ENCODE measurements around the gene CAPN14.
A peak's percentile ranks its signal among the peaks of the same experiment; 100 is the strongest.
"Not testable (repeated sequence)": the region's sequence is repeated elsewhere in the genome, so short reads cannot be mapped to it uniquely, and the experiment has no call there.

CAPN14 gene

DNA sequence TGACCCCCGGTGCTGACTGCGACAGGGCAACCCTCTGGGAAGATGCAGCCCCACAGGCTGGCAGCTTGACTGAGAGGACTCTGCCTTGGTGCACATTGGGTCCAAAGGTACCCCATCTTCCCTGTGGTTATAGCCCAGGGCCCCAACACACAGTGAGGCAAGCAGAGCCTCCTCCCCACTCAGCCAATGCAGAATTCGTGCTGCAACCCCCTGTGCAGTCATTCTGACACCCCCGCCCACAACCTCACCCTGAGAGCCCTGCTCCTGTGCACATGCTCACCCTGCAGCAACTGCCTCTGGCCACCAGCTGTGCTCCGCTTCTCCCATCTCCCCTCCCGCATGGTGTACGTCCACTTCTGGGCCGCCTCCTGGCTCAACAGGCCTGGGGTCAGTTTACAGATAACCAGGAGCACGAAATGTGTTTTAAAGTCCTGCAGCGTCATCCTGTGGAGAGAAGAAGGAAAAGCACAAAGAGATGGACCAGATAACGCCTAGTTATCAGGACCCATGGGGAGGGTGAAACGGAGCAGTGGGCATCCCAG, 24.4 kb downstream of the CAPN14 start:
- no peak for DNase-seq

- no peak for DNase-seq
Observed at GRCh38 chr2:31192396-31192795, 24.9 kb downstream of the CAPN14 start.

GRCh38 chr2:31191931-31192330, 25.4 kb downstream of the CAPN14 start:
- no peak for DNase-seq

DNA sequence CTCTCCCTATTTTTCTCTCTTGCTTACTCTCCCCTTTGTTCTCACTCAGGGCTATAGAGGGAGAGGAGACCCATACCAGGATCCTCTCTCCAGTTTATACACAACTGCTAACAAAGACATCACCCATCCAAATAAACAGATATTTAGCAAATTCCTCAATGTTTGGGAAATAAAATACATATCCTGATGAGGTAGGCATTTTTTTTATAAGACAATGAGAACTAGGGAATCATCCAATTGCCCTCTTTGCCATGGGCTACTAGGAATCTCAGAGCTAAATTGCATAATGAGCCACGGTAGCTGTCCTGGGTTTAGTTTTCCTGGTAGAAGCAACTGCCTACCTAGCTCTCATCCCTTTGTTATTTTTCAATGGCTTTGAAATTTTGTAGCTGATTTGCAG, 27.1 kb downstream of the CAPN14 start:
- no peak for DNase-seq

DNA sequence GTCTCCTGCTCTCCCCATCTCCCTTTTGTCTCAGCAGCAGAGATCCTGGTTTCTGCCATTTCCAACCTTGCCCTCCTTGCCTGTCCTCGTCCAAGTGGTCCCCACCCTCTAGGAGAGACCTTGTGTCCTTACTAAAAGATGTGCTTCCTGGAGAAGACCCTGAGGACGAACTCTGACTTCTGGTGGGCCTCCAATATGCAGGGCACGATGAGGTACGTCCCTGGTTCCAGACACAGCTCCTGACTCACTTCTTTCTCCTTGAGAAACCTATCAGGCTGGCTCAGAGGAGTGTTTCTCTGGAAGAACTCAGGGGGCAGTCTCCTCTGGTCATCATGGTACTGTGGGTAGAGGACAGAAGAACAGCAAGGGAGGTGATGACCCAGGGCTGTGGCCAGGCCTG, 28.2 kb downstream of the CAPN14 start:
- no peak for DNase-seq

DNA sequence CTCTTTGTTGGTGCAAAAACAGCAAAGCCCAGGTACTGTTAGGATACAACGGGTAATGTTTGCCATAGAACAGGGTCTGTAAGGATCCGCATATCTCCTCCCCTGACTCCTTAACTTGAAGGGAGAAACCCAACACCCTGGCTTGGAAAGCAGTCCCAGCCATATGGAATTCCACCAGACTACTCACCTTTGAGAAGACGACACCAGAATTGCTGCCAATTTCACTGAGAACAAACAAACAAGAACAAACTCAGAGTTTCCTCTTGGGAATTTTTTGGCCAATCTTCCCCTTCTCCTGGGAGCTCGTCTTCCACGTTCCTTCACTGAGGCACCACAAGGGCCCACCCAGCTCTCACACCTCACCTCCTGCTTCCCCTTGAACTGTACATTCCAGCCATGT, 29.2 kb downstream of the CAPN14 start:
- DNase-seq = no peak

- no peak for DNase-seq
Observed at GRCh38 chr2:31187166-31187565, 30.1 kb downstream of the CAPN14 start.

DNA sequence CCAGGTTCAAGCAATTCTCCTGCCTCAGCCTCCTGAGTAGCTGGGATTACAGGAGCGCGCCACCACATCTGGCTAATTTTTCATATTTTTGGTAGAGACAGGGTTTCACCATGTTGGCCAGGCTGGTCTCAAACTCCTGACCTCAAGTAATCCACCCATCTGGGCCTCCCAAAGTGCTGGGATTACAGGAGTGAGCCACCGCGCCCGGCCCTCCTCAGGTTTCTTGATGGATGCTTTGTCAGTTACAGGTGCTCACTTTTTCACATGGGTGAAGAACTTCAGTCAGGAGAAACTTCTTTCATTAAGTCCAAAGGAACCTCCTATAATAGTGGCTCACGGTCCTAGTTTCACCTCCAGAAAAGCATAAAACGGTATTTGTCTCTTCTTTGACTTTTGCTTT, 33.3 kb downstream of the CAPN14 start:
- not testable (repeated sequence) for DNase-seq

DNA sequence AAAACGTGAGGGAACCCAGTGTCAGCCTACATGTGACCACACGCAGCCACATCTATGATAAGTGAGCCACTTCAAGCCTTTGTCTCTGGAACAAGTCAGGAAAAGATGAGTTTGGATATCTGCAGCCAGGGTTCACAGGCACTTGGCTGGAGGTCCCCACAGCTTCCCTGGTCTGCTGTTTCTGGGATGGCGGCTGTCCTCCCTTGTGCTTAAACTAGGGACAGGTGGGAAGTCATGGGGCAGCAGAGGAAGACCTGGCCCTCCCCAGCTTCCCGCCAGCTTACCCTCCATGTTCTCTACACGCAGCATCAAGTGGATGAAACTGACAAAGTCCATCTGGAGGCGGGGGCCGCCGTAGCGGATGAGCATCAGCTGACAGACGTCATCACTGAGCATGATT, 40.6 kb downstream of the CAPN14 start:
- no peak for DNase-seq

GRCh38 chr2:31171142-31171541, 46.2 kb downstream of the CAPN14 start:
- no peak for DNase-seq

DNA sequence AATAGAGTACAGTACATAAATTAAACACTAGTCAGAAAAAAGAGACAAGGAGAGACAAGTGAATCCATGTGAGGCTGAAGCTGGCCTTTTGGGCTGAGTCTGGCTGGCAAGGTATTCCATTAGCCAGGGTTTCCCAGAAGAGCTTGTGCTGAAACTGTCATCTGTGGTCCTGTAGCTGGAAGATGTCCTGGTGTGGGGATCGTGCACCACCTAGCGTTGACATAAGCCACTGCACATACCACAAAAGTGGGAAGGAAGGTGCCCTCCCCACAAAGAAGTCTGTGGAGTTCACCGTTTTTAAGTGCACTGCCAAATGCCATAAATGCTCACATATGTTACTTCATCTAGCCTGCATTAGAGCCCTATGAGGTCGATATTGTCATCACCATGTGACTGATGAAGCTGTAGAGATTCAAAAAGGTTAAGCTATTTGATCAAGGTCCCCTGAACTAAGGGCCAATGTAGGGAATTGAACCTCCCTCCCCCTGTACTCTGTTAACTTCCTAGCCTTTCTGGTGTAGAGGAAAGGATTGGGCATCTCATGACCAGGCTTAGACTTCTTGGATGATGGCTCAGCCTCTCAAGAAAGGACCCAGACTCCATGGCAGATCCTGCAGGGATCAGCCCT, 47.1 kb downstream of the CAPN14 start:
- DNase-seq = peak; percentile 41

GRCh38 chr2:31168291-31168690, 49.0 kb downstream of the CAPN14 start:
- DNase-seq = no peak

DNA sequence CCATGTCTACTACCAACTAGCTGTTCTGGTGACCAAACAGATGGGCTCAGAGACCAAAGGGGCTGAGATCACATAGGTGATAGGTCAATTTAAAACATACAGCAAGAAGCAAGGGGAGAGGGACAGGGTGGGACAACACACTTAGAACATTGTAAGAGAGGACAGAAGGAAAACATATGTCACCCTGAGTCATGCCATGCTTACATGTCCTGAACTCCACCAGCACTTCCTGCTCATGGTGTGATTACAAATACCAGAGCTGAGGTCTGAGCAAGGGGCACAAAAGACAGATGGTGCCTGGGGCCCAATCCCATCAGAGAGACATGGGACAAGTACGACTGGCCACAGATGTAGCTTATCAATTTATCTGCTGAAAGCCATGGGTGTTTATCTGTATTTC, 50.4 kb downstream of the CAPN14 start:
- DNase-seq = no peak

DNA sequence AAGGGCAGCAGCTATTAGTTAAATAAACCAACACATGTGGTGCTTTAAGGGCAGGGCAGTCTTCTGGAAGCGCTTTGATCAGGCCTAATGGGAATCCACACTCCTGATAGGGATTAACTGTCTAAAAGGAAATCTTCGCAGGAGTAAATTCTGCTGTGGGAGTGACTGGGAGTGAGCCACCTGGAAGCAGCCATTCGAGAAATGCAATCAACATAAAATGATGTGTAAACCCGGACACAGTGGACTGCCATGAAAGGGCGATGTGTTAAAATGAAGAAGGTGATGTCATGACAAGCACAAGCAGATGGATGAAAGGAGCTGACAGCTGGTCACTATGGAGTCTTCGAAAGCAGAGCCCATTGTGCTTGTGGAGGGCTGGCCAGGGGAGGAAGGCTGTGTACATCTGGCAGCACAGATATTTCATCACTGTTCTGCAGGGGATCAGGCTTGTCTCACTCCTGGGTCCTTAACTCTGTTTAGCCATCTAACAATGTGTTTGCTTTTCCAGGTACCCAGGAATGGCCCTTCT, 54.2 kb downstream of the CAPN14 start:
- no peak for DNase-seq

DNA sequence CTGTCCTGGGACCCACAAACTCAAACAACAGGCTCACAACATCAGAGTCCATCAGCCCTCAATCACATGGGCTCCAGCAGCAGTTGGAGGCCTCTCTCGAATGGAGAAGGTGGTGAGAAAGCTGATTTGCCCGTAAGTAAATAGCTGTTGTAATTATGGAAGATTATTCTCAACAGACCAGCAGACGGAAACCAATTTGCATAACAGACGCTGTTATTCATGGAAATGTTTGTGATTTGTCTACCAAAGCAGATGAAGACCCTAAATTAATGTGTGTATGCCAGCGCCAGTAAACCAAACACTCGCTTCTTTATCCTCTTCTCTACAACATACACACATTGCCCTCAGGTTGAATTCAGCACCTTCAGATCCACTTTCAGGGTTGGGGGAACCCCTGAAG, 55.7 kb downstream of the CAPN14 start:
- DNase-seq = no peak

DNA sequence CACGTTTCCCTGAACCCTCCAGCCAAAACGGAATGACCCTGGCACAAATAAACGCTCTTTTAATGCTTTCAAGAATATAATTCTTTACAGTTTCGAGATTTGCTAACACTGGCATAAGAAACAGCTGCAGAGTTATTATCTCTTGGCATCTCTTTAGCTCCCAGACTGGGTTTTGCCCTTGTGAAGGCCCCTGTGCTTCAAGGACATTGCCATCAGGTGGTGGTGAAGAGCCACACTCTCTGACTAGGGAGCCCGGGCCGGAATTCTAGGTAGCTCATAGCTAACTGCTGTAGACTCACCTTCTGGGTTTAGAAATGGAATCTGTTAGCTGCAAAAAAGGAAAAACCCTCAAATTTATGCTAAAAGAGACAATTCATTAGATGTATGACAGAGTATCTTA, 65.8 kb downstream of the CAPN14 start:
- no peak for DNase-seq

DNA sequence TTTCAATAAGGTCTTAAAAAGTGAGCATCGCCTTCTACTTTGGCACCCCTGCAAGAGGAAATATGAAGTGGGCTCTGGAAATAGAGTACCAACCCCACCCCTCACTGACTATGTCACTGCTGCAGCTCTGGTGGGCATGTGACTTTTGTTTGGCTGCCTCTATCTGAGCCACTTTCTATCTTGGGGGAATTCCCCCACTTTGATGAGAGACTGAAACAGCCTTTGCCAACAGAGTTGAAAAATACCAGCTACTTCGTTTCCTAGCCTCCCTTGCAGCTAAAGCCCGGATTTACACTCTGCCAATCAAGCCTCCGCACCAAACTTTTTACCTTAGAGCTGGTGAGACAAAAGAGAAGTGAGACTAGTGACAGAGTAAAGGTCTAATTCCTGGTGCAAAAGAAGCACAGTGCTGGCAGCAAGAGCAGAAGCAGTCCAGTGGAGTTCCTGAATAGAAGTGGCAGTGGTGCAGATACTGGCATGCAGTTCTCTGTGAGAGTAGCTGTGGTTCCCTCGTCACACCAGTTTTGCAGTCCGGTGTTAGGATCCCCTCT, 67.1 kb downstream of the CAPN14 start:
- no peak for DNase-seq

DNA sequence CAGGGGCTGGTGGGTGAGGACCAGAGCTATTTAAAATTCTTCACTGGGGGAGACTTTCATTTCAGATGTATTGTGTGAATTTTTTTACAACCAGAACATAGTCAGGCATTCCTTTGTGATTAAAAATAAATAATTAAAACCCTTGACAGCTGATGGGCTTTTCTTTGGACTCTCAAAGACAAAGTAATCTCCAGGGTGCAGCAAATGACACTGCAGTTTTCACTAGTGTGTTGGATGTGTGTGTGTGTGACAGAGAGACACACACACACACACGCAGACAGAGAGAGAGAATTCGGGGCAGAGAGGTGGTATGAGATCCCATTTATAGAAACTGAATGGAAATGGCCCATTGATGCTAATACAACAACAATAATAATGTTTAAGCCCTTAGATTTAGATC, 68.8 kb downstream of the CAPN14 start:
- no peak for DNase-seq

DNA sequence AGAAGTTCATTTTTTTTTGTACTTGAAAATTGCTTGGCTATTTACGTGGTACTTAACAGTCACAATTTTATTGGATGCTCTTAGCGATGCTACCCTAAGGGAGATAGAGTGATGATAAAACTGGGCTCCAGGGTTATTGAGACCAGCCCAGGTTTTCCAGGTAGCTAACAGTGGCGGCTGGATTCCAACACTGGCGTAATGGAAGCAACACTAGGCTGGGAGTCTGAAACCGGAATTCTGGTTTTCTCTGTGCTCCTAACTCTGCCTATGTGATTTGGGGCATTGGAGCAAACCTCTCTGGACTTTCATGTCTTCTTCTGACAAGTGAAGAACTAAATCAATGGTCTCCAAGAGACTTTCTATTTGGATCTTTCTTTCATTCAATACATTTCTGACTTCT, 69.7 kb downstream of the CAPN14 start:
- DNase-seq = no peak

DNA sequence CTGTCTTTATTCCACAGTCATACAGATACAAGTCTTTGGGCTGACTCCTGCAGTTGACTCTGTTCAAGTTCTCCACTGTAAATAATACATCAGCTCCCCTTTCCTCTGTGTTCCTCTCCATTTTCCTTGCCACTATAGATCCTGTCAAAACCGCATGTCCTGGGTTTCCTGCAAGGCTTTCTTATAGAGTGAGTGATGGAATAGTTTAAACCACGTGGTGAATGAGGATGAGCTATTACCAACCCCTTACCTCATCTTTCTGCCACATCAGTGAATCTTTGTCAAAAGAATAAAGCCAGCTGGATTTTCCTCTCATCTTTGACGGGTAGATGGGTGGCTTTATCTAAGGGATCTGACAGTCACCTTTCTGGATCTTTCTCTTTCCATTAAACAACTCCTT, 75.2 kb downstream of the CAPN14 start:
- DNase-seq = no peak

- no peak for DNase-seq
Observed at GRCh38 chr2:31141443-31142085, 75.8 kb downstream of the CAPN14 start.

DNA sequence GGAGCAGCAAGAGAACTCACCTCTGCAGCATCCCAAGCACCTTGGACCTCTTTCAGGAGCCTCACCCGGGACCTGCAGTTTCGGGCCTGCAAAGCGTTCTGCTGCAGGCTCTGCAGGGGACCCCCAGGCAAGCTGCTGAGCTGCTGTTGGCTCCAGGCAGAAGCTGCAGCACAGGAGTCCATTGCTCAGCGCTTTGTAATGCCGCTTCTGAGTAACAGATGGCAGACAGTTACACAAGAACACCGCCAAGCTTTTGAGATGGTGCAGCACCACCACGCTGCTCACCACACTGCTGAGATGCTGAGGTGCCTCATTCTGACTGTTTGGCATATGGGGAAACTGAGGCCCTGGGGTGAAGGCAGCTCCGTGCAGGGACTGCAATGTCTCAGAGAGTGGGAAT, 77.2 kb downstream of the CAPN14 start:
- DNase-seq = no peak

DNA sequence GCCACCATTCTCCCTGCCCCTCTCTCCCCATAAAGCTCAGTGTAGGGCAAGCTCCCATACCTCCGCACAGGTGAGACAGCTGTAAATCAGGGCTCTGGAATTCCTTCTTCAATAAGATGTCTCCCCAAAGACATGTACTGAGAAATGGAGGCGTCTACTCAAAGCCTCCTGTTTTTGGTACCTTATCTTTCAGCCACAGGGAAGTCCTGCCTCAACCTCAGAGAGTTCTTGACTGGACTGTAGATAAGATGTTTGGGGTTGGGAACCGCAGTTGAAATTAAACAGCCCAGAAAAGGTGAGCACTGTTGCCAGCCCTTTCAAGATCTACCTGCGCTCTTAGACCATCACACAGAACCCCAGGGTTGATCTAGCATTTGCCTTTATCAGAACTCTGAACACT, 77.6 kb downstream of the CAPN14 start:
- no peak for DNase-seq
